ENCODE results near the gene CDK19.

The CDK19 gene

DNA sequence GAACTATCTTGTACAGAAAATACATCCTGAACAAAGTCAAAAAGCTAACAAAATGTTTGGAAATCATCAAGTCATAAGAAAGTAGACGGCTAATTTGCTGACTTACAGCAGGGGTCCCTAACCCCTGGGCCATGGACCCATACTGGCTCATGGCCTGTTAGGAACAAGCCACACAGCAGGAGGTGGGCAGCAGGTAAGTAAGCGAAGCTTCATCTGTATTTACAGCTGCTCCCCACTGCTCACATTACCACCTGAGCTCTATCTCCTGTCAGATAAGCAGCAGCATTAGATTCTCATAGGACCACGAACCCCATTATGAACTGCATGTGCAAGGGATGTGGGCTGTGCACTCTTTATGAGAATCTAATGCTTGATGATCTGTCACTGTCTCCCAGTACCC lies 115.5 kb downstream of the CDK19 start:
- no peak for DNase-seq

DNA sequence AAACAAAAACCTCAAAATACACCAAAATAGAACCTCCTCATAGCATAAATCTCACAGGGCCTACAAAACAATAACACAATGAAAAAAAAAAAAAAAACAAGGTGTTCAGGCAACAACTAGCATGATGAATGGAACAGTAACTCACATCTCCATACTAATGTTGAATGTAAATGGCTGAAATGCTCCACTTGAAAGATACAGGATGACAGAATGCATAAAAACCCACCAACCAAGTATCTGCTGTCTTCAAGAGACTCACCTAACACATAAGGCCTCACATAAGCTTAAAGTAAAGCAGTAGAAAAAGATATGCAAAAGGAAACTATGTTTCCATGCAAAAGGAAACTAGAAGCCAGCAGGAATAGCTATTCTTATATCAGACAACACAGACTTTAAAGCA lies 121.3 kb downstream of the CDK19 start:
- DNase-seq = no peak

DNA sequence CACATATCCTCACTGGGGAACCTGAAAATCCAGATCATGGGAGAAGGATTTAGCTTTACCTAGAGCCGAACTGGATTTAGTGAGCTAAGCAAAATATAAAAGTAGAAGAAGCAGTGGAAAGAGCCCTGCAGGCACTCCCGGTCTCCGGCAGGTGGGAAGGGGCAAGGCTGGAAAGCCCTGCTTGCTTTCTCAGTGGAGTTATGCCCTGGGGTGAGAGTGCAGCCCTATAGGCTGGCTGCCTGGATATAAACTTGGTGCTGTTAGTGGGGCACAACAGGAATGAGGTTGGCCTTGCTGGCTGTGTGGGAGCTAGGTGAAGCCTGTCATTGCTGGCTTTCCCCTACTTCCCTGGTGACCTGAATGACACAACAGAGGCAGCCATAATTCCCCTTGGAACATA lies 122.0 kb downstream of the CDK19 start:
- DNase-seq = no peak

DNA sequence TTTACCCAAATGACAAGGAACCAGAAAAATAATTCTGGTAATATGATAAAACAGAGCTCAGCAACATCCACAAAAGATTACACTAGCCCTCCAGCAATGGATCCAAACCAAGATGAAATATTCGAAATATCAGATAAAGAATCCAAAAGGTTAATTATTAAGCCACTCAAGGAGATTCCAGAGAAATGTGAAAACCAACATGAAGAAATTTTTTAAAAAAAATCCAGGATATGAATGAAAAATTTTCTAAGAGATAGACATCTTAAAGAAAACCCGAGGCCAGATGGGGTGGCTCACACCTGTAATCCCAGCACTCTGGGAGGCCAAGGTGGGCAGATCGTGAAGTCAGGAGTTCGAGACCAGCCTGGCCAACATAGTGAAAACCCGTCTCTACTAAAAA lies 124.4 kb downstream of the CDK19 start:
- no peak for DNase-seq

DNA sequence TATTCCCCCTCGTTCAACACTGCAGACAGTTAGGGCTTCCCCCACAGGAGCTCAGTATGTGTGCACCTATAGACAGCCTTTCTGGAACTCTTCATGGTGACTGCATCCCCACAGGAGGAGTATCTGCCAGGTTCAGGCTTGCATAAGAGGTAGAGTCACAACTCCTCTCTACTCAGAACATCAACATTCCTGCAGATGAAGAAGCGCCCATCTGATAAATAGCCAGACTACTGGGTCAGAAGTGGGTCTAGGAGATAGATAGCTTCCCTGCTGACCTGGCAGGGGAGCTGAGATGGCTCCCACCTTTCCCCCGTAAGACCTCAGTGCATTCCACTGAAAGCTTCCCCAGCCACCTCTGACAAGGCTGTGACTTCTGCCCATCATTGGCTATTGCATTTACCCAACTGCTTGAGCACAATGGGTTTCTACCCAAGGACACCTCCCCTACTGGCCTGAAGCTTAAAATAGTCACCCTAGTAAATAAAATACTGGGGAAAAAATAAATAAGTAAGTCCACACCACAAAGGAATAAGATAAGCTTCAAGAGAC lies 125.1 kb downstream of the CDK19 start:
- DNase-seq = no peak

DNA sequence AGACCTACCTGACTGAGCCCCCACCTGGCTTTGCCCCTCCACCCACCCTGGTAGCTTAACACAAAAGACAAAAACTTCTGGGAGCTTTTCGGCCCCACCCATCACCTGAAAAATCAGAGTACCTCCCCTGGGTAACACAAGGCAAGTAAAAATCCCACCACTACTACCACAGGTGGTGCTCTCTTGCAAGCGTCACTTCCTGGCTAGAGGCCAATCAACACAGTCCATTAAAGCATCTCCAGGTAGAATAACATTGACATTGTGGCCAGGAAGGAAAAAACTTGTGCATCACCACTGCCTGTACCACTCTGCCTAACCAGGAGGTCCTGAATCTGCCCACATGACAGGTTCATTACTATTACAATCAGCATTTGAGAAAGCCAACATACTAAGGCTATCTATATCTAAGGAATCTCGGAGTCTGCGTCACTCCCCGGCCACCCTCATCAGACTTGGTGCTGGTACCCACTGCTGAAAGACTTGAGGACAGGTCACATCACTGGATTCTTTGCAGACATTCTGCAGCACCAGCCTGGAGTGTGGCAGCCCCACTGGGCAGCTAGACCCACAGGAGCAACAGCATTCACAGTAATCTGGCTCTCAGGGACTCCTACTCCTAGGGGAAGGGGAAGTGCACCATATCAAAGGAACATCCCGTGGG lies 125.9 kb downstream of the CDK19 start:
- DNase-seq = peak in 2 of 4 experiments; percentile 20 to 23

DNA sequence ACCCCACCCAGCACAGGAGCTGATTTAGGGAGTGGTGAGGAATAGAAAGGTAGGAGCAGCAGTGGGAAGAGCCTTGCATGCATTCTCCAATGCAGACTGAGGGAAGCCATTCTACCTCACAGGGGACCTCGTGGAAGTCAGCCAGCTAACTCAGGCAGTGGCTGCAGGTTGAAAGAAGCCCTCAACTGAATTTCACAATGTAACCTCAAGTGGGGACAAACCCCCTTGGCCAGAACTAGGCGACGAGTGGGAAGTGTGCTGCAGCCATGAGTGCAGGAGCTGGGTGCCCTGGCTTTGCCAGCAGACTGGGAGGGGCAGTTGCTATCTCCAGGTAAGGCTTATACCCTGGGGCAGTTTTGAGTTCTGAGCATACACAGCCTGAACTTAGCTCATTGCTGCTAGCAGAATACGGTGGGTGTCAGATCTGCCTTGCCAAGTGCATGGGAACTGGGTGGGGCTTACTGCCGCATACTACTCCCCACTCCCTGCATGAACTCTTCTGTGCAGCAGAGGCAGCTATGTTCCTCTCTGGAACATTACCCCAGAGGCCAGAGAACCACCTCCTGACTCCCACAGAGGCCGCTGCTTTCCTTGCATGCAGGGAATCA lies 126.5 kb downstream of the CDK19 start:
- DNase-seq = peak in 3 of 4 experiments; percentile 35 to 59 (median 45)

DNA sequence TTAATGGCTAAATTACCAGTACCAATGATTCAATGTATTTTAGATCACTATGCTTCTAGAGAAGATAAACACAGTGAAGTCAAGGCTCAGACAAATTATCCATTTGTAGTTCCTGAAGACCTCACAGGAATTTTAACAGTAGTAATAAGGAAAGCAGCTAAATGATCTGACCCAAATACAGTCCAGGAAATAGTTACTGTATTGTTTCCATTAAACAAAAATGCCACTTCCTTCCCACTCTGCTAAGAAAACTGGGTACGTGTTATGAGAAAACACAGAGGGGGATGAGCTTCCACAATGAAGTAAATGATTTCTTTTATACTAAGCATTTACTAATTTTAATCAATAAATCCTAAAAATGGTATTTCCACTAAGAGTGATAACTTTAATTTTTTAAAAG lies 127.9 kb downstream of the CDK19 start:
- DNase-seq = peak in 1 of 4 experiments; percentile 13

DNA sequence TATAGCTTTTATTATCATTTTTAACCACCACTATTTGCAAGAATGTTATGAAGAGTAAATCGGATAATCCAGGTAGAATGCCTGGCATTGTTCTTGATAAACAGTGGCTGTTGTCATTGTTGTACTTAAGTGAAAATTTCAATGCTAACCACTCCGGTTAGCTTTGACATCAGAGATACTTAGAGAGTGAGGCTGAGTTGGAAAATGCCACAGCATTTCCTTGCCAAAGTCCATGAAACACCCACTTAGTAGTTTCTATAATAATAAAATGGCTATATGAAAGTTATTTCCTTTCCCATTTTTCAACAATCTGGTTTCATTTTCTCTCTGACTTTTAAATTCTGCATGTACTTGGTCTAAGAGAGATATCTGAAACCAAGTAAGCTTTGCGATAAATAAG lies 132.0 kb downstream of the CDK19 start:
- DNase-seq = no peak

DNA sequence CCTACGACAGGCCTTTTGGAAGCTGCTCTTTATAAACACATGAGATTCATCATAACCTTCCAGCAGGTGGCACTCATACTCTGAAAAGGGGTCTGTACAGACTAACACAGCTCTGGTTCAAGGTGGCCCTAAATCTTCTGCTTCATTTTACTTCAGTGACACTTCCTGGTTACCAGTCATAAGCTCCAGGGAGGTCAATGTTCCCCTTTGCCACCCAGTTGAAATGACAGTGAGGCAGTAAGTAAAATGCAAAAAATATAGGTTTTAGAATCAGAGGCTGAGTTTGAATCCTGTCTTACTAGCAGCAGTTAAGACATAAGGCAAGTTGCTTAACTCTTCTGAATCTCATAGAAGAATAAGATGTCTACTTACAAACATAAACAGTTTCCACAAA lies 132.8 kb downstream of the CDK19 start:
- DNase-seq = peak; percentile 85 to 94 (median 89)

DNA sequence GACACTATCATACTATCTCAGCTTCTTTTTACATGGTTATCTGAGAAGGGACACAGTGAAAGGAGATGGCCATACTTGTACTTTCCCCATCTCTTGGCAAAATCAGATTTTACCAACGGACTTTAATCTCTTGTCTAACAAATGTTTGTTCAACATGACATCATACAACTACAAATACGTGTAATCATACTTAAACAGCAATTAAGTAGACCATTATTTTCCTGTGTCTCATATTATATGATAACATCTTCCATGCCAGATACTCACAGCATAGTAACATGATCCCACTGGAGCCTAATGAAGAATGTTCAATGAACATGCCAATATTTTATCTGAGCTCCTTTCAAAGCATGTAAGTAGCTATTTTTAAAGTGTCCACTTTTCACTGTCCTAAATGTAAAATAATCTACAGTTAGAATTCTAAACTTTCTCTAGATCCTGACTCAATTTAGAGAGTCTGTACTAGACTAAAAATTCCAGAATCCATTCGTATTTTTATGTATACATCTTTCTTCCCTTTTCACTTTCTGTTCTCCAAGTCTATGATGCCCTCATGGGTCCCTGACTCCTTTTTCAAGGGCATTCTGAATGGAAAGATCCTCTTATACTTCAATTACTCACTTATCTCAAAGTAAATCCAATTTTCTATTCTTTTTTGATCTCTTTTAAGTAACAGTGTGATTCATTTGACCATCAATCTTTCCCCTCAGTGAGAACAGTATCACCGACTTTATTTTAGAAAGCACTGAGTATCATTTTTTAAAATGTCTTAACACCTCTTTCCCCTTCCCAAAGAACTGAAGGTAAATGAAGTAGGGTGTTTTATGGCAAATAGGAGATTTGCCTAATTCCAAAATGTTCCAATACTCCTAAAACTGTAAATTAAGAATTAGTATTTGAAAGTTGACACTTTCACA lies 133.5 kb downstream of the CDK19 start:
- DNase-seq = peak in 1 of 4 experiments; percentile 10

DNA sequence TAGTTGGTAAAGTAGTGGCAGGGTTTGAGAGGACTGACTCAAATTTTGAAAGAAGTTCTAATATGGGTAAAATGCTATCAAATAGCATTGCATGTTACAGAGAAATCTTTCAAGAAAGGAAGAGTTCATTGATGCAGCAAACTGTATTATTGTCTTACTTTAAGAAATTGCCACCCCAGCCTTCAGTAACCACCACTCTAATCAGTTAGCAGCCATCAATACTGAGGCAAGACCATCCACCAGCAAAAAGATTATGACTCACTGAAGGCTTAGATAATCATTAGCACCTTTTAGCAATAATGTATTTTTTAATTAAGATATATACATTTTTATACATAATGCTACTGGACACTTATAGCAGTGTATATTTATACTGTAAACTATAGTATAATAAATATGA lies 138.9 kb downstream of the CDK19 start:
- DNase-seq = no peak

DNA sequence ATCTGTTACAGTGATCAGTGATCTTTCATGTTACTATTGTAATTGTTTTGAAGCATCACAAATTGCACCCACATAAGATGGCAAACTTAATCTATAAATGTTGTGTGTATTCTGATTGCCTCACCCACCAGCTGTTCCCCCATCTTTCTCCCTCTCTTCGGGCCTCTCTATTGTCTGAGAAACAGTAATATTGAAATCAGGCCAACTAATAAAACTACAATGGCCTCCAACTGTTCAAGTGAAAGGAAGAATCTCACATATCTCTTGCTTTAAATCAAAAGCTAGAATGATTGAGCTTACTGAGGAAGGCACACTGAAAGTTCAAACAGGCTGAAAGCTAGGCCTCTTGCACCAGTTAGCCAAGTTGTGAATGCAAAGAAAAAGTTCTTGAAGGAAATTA lies 141.2 kb downstream of the CDK19 start:
- DNase-seq = no peak

DNA sequence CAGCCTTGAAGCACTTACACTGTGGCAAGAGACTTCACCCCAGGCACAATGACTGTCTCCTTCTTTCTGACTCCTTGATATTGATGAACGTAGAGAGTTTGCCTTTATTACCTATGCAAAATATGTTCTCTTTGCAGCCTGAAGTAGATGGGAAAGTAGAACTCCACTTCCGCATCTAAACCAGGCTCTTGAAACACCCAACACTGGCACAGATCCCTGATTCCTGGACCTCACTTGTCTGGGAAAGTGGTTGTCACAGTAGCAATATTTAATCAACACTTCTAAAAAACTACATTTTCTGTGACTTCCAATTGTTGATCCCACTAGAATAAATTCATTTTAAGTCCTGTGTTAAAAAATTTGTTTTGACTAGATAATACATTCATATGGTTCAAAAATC lies 143.1 kb downstream of the CDK19 start:
- DNase-seq = no peak

DNA sequence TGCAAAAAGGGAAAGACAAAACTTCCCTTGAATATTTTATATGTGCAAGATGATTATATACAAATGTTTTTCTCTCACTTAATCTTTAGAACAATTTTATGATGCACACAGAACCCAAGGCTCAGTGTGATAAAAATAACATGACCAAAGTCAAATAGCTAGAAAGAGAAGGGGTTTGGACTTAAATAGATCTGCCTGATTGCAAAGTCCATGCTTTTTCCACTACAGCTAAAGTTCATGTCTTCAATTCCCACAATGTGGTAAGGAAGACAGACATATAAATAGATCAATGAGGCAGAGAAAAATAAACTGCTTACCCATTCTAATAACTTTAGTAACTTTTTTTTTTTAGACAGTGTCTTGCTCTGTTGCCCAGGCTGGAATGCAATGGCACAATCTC lies 143.8 kb downstream of the CDK19 start:
- DNase-seq = no peak

DNA sequence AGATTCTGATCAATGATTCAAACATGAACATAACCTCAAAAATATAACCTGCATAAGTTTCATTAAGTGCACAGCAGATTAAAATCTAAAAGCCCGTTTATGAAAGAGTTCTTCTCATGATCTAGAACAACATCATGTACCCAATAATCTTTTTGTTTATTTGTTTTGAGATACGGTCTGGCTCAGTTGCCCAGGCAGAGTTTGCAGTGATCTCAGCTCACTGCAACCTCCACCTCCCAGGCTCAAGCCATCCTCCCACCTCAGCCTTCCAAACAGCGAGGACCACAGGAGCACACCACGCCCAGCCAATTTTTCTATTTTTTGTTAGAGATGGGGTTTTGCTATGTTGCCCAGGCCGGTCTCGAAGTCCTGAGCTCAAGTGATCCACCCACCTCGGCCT lies 149.7 kb downstream of the CDK19 start:
- no peak for DNase-seq

DNA sequence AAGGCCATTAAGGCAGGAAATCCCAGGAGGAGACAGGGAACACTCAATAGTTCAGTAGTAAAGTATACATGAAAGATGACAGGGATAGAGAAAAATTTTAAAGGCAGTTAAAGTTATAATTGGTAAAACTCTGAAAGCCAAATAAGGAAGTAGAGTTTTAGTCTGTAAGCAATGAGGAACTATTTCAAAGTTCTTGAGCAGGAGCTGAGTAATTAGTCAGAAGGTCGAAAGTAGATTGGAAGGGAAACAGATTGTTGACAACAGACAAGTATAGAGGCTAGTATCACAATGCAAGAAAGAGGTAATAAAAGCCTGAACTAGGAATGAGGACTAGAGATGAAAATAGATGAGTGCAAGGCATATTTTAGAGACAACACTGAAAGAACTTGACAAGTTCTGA lies 150.3 kb downstream of the CDK19 start:
- peak; percentile 38 to 90 (median 65) for DNase-seq

DNA sequence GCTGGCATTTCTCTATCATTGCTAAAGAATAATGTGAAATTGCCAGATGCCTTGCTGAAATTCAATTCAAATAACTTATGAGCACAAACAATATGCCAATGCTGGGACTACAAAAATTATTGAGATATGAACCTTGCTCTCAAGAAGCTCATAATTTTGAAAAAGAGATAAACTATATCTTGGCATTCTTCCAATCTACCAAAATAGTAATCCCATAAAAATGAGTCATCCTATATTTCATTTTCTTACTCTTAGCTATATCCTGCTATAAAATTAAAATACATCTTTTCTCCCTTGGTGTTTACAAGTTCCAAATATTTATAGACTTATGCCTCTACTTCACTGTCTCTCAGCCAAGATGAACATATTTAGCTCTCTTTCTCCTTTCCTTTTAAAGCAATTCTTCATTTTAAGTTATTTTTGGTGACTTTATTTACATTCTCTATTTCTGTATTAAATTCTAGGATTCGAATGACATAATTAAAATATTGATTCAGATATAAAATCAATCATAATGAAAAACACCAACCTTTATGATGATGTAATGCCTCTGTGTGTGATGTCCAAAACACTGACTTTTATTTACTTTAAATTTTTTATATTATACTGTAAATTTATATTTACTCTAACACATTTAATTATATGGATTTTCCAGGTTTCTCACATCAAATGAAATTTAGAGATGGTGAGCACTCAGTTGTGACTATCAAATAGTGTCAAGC lies 152.6 kb downstream of the CDK19 start:
- DNase-seq = no peak

DNA sequence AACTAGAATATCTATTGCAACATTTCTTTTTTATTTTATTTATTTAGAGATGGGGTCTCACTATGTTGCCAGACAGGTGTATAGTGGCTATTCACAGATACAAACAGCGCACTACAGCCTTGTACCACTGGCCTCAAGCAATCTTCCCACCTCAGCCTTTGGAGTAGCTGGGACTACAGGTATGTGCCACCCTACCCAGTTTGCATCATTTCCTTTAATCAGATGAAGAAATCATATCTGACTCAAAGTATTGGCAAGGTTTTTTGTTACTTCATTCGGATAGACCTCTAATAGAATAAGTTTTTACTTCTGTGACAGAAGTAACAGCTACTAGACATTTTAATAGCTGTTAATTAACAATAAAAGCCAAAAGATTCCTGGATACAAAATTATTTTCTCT lies 153.9 kb downstream of the CDK19 start:
- no peak for DNase-seq

DNA sequence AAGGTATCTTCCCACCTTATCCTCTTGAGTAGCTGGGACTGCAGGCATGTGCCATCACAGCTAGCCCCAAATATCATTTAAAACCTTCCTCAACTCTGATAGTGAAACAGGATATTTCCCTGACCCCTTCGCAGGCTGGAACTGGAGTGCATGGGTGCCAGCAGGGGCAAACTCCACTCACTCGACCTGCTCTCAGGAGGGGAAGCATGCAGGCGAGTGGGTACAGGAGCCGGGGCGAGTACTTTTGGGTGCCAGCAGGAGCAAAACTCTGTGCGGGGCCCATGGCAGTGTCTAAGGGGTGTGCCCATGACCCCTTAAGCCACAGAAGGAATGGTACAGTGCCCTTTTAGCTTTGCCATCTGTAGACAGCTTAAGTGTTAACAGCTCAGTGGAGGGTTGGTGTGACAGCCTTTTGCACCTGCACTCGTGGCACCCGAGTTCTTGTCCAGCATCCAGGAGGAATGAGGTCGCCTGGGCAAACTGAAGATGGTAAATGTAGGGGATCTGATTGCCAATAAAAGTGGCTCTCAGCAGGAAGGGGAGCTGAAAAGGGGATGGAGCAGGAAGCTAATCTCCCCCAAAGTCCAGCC lies 155.1 kb downstream of the CDK19 start:
- DNase-seq = no peak

DNA sequence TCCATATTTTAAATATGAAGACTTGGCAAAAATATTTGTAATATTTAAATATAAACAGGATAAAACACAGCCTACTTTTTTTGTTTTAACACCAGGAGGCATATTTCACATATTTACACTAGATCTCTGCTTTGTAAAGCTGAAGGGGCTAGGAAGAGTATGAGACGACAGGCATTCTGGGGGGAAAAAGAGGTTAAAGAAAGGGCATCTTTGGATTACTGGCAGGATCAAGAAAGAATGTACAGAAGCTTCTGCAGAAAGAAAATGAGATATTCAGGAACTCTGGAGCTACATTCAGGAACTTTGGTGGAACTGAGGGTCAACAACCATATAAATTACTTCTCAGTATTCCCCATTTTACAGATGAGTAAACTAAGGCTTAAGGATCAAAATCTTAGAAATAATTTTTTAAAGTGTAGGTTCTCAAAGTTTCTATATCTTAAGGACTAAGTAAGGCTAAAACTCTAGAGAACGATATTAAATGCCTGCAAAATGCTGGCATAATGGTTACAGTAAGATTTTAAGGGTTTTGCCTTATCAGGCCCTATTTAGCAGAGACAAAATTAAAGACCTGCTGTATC lies 156.5 kb downstream of the CDK19 start:
- no peak for DNase-seq

DNA sequence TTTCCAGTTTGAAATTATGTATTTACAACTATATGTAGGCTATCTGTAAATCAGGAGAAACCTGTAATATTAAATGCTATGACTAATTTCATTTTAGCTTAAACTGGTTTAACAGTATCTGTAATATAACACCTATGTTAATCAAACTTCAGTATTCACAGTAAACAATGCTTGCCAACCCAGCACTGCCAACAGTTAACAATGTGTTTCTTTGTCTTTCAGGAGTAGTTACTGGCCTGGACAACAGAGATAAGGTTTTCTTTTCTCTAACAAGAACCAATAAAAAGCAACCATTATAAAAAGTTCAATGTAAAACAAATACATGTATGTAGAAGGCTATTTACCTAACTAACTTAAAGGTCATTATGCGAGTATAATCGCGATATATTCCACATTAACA lies 158.8 kb downstream of the CDK19 start:
- no peak for DNase-seq
